ENCODE data around the gene WDR70. TPM values are rescaled to one million over a fixed set of nuclear protein-coding genes. Genes with fewer than 3 reads are reported as not detected.
"Not testable (repeated sequence)": the region's sequence is repeated elsewhere in the genome, so short reads cannot be mapped to it uniquely, and the experiment has no call there.

Gene WDR70
- total and polyA plus RNA-seq, 10 of the 15 experiments (the other 5 are each of a cell fraction or from before 2014, with no cell fraction given), result 10.9 to 33.6 (median 29.1) TPM

DNA sequence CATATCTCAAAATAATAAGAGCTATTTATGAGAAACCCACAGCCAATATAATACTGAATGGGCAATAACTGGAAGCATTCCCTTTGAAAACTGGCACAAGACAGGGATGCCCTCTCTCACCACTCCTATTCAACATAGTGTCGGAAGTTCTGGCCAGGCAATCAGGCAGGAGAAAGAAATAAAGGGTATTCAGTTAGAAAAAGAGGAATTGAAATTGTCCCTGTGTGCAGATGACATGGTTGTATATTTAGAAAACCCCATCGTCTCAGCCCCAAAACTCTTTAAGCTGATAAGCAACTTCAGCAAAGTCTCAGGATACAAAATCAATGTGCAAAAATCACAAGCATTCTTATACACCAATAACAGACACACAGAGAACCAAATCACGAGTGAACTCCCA lies 66.7 kb downstream of the WDR70 start:
- H2AFZ ChIP-seq (ENCODE audit: control insufficient read depth, low read depth, low read length); H3K36me3 ChIP-seq (ENCODE audit: control insufficient read depth in 2 of 2, insufficient read depth in 2 of 2, low read length in 1 of 2); RAD21 ChIA-PET (ENCODE audit: unreplicated experiment); H3K4me3 ChIP-seq; BruUV-seq (replicated peaks); FAIRE-seq; H3K4me2 ChIP-seq (ENCODE audit: control insufficient read depth, insufficient read depth); H3K27me3 ChIP-seq (replicated peaks in 1 of 2; ENCODE audit: control insufficient read depth in 2 of 2, insufficient read depth in 2 of 2, low read length in 1 of 2); H3K4me1 ChIP-seq (ENCODE audit: control insufficient read depth, insufficient read depth, low read length); DNase-seq (ENCODE audit: low read depth, low spot score); H3K9me3 ChIP-seq (replicated peaks; ENCODE audit: control insufficient read depth, insufficient read depth, low read length); POLR2A ChIA-PET; H3K9ac ChIP-seq (ENCODE audit: control insufficient read depth, insufficient read depth, low read length); SMC1A ChIA-PET (ENCODE audit: uncharacterized antibody, unreplicated experiment); H3K27ac ChIP-seq (ENCODE audit: control insufficient read depth, insufficient read depth); H3K79me2 ChIP-seq (ENCODE audit: control insufficient read depth, insufficient read depth, low read length); intact Hi-C loops (cut with micrococcal nuclease; ENCODE audit: unreplicated experiment); in situ Hi-C loops (cut with MboI); H4K20me1 ChIP-seq (ENCODE audit: control insufficient read depth, insufficient read depth); ATAC-seq: not testable (repeated sequence)
- CTCF ChIA-PET, result interaction anchor here (1.1 kb wide), 1 partner anchor 32 kb away, joined by 3 read pairs; no protein-coding TSS in a partner anchor
- TF ChIP-seq MEF2B (IDR thresholded peaks at IDR 0.05; ENCODE audit: partially characterized antibody, poor library complexity, severe bottlenecking) (peak; percentile 26), SPI1 (IDR thresholded peaks at IDR 0.05; ENCODE audit: borderline replicate concordance, insufficient read depth, low read depth, low read length) (peak; percentile 64)
- 69% methylated on average over 3 of the region's 3 CpGs for WGBS (ENCODE audit: insufficient coverage, insufficient replicate concordance, low lambda C conversion rate, missing lambda C conversion rate)

DNA sequence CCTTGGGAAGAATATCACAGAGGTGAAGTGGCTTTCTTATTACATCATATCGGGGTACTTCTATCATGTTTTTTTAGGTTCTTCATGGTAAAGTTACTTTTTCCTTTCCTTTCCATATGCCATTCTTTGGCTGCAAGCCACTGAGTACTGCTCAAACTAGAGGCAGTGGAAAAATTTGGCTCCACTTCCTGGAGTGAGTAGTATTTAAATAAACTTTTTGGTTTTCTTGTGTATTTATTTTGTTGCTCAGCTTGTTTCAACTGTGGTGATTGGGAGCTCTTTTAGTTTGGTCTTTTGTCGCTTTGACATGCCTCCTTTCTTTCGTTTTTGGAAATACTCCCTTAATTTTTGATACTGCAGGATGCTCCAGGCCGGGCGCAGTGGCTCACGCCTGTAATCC lies 69.8 kb downstream of the WDR70 start:
- DNase-seq (ENCODE audit: low read depth, low spot score) (no peak), FAIRE-seq (no peak), ATAC-seq (no peak)
- SMC1A ChIA-PET (ENCODE audit: uncharacterized antibody, unreplicated experiment), result no interaction called here
- no peak overlapping the region for H2AFZ ChIP-seq (ENCODE audit: control insufficient read depth, low read depth, low read length)
- H3K79me2 ChIP-seq (ENCODE audit: control insufficient read depth, insufficient read depth, low read length), result no peaks in the 10 kb centered on the region
- CTCF ChIA-PET, result no interaction called here
- H3K4me2 ChIP-seq (ENCODE audit: control insufficient read depth, insufficient read depth), result no peak overlapping the region
- in situ Hi-C loops (cut with MboI), result no loop called here
- POLR2A ChIA-PET, result no interaction called here
- H3K9me3 ChIP-seq (replicated peaks; ENCODE audit: control insufficient read depth, insufficient read depth, low read length), result no peaks in the 10 kb centered on the region; the same call in 2 of the 3 replicates
- no peak overlapping the region for H3K4me3 ChIP-seq
- H4K20me1 ChIP-seq (ENCODE audit: control insufficient read depth, insufficient read depth), result no peaks in the 10 kb centered on the region
- H3K36me3 ChIP-seq (ENCODE audit: control insufficient read depth in 2 of 2, insufficient read depth in 2 of 2, low read length in 1 of 2), result no peaks in the 10 kb centered on the region
- no TSS peak for BruUV-seq (replicated peaks)
- intact Hi-C loops (cut with micrococcal nuclease; ENCODE audit: unreplicated experiment), result no loop called here
- H3K27me3 ChIP-seq (replicated peaks in 1 of 2; ENCODE audit: control insufficient read depth in 2 of 2, insufficient read depth in 2 of 2, low read length in 1 of 2), result no peaks in the 10 kb centered on the region
- RAD21 ChIA-PET (ENCODE audit: unreplicated experiment), result no interaction called here
- no peak overlapping the region for H3K9ac ChIP-seq (ENCODE audit: control insufficient read depth, insufficient read depth, low read length)
- WGBS (ENCODE audit: insufficient coverage, insufficient replicate concordance, low lambda C conversion rate, missing lambda C conversion rate), result 96% methylated on average over 6 of the region's 6 CpGs
- H3K4me1 ChIP-seq (ENCODE audit: control insufficient read depth, insufficient read depth, low read length), result no peaks in the 10 kb centered on the region
- no peak overlapping the region for H3K27ac ChIP-seq (ENCODE audit: control insufficient read depth, insufficient read depth)
- TF ChIP-seq, protein P1, sequence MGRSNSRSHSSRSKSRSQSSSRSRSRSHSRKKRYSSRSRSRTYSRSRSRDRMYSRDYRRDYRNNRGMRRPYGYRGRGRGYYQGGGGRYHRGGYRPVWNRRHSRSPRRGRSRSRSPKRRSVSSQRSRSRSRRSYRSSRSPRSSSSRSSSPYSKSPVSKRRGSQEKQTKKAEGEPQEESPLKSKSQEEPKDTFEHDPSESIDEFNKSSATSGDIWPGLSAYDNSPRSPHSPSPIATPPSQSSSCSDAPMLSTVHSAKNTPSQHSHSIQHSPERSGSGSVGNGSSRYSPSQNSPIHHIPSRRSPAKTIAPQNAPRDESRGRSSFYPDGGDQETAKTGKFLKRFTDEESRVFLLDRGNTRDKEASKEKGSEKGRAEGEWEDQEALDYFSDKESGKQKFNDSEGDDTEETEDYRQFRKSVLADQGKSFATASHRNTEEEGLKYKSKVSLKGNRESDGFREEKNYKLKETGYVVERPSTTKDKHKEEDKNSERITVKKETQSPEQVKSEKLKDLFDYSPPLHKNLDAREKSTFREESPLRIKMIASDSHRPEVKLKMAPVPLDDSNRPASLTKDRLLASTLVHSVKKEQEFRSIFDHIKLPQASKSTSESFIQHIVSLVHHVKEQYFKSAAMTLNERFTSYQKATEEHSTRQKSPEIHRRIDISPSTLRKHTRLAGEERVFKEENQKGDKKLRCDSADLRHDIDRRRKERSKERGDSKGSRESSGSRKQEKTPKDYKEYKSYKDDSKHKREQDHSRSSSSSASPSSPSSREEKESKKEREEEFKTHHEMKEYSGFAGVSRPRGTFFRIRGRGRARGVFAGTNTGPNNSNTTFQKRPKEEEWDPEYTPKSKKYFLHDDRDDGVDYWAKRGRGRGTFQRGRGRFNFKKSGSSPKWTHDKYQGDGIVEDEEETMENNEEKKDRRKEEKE (IDR thresholded peaks at IDR 0.05), result no peak
- TF ChIP-seq CBX5 (IDR thresholded peaks at IDR 0.05; ENCODE audit: low read depth) (no peak), BACH1 (IDR thresholded peaks at IDR 0.05; ENCODE audit: borderline replicate concordance) (no peak), CHD1 (IDR thresholded peaks at IDR 0.05; ENCODE audit: low read depth, low read length) (no peak), MTA2 (IDR thresholded peaks at IDR 0.05; ENCODE audit: low read depth) (no peak), SIX5 (IDR thresholded peaks at IDR 0.05; ENCODE audit: low read depth, low read length, severe bottlenecking) (no peak)
- TF ChIP-seq, protein P2, sequence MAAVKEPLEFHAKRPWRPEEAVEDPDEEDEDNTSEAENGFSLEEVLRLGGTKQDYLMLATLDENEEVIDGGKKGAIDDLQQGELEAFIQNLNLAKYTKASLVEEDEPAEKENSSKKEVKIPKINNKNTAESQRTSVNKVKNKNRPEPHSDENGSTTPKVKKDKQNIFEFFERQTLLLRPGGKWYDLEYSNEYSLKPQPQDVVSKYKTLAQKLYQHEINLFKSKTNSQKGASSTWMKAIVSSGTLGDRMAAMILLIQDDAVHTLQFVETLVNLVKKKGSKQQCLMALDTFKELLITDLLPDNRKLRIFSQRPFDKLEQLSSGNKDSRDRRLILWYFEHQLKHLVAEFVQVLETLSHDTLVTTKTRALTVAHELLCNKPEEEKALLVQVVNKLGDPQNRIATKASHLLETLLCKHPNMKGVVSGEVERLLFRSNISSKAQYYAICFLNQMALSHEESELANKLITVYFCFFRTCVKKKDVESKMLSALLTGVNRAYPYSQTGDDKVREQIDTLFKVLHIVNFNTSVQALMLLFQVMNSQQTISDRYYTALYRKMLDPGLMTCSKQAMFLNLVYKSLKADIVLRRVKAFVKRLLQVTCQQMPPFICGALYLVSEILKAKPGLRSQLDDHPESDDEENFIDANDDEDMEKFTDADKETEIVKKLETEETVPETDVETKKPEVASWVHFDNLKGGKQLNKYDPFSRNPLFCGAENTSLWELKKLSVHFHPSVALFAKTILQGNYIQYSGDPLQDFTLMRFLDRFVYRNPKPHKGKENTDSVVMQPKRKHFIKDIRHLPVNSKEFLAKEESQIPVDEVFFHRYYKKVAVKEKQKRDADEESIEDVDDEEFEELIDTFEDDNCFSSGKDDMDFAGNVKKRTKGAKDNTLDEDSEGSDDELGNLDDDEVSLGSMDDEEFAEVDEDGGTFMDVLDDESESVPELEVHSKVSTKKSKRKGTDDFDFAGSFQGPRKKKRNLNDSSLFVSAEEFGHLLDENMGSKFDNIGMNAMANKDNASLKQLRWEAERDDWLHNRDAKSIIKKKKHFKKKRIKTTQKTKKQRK (IDR thresholded peaks at IDR 0.05; ENCODE audit: low read depth, low read length), result no peak
- TF ChIP-seq, protein P3, sequence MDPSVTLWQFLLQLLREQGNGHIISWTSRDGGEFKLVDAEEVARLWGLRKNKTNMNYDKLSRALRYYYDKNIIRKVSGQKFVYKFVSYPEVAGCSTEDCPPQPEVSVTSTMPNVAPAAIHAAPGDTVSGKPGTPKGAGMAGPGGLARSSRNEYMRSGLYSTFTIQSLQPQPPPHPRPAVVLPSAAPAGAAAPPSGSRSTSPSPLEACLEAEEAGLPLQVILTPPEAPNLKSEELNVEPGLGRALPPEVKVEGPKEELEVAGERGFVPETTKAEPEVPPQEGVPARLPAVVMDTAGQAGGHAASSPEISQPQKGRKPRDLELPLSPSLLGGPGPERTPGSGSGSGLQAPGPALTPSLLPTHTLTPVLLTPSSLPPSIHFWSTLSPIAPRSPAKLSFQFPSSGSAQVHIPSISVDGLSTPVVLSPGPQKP (IDR thresholded peaks at IDR 0.05; ENCODE audit: low read depth, low read length), result no peak

Measured in GM12878 (cell line).